PC-3 (cell line): ENCODE measurements around the gene PHRF1. TPM values are rescaled to one million over a fixed set of nuclear protein-coding genes. Genes with fewer than 3 reads are reported as not detected.

Experiments
- ATAC-seq: fragments of 200-7000 bp; cut with Tn5 transposase; 2 replicates; pipeline ENCODE4 v1.9.1; 2020; ENCODE audit warnings: mild to moderate bottlenecking, moderate library complexity
- BruUV-seq: library from RNA; stranded (reverse); fragments of 400-500 nt; replicated peaks from 2 replicates; lab custom pipeline; 2021; lab: Mats Ljungman, UMichigan
- CTCF ChIA-PET: fragments of 300-600 bp; sonication (Branson Sonifier 250); formaldehyde crosslinking; loops from one replicate; lab custom pipeline; 2022; ENCODE audit warnings: antibody characterized with exemption; lab: Charles Lee
- POLR2A ChIA-PET: fragments of 300-600 bp; sonication (Branson Sonifier 250); formaldehyde crosslinking; loops from one replicate; lab custom pipeline; 2022; ENCODE audit warnings: antibody characterized with exemption; ENCODE audit not compliant: unreplicated experiment; lab: Charles Lee
- DNase-seq: peaks from one replicate; pipeline ENCODE4 v3.0.0-alpha.2; 2015
- H2AFZ ChIP-seq: fragments of 300-600 bp; sonication (generic); 2 replicates; pipeline ENCODE4 v1.6.0; 2016; ENCODE audit warnings: antibody characterized with exemption, low read length
- H3F3A ChIP-seq: fragments of 300-600 bp; sonication (generic); one replicate; pipeline ENCODE4 v1.6.0; 2017; ENCODE audit warnings: antibody characterized with exemption, low read length, control low read depth, mild to moderate bottlenecking; ENCODE audit not compliant: unreplicated experiment
- H3K27ac ChIP-seq: fragments of 300-600 bp; sonication (generic); 2 replicates; pipeline ENCODE4 v1.5.1; 2016; ENCODE audit warnings: mild to moderate bottlenecking, low read length
- H3K27me3 ChIP-seq: fragments of 300-600 bp; sonication (generic); 2 replicates; pipeline ENCODE4 v1.6.1; 2016; ENCODE audit warnings: low read length, mixed read lengths
- H3K36me3 ChIP-seq: fragments of 300-600 bp; sonication (generic); 2 replicates; pipeline ENCODE4 v1.6.1; 2016; ENCODE audit warnings: low read depth, mixed run types, low read length, mixed read lengths
- H3K4me1 ChIP-seq: fragments of 300-600 bp; sonication (generic); 2 replicates; pipeline ENCODE4 v1.5.1; 2016; ENCODE audit warnings: low read length; ENCODE audit not compliant: insufficient read depth
- H3K4me2 ChIP-seq: fragments of 300-600 bp; sonication (generic); 2 replicates; pipeline ENCODE4 v1.6.0; 2016; ENCODE audit warnings: low read length
- H3K4me3 ChIP-seq: fragments of 300-600 bp; sonication (generic); 2 replicates; pipeline ENCODE4 v1.5.1; 2016; ENCODE audit warnings: mild to moderate bottlenecking, low read length, mixed read lengths
- H3K79me2 ChIP-seq: fragments of 300-600 bp; sonication (generic); 2 replicates; pipeline ENCODE4 v1.6.1; 2017; ENCODE audit warnings: low read length, mixed read lengths
- H3K9ac ChIP-seq: fragments of 300-600 bp; sonication (generic); 2 replicates; pipeline ENCODE4 v1.6.0; 2016; ENCODE audit warnings: mild to moderate bottlenecking, low read length
- H3K9me2 ChIP-seq: fragments of 300-600 bp; sonication (generic); replicated peaks from 2 replicates; pipeline ENCODE4 v1.6.1; 2016; ENCODE audit warnings: mixed run types, low read length, mixed read lengths
- H3K9me3 ChIP-seq: fragments of 300-600 bp; sonication (generic); 2 replicates; pipeline ENCODE4 v1.6.1; 2016; ENCODE audit warnings: low read length, mixed read lengths
- H4K20me1 ChIP-seq: fragments of 300-600 bp; sonication (generic); 2 replicates; pipeline ENCODE4 v1.6.1; 2016; ENCODE audit warnings: low read length, mixed read lengths
- EZH2 ChIP-seq: fragments of 300-600 bp; sonication (generic); IDR thresholded peaks from one replicate; pipeline ENCODE4 v1.6.1; 2017; ENCODE audit warnings: antibody characterized with exemption, mild to moderate bottlenecking, low read length; ENCODE audit not compliant: unreplicated experiment
- EZH2phosphoT487 ChIP-seq: fragments of 300-600 bp; sonication (generic); IDR thresholded peaks from 2 replicates; pipeline ENCODE4 v1.6.1; 2018; ENCODE audit warnings: mild to moderate bottlenecking, antibody characterized with exemption, low read length, borderline replicate concordance
- intact Hi-C: fragments of 100-400 bp; cut with micrococcal nuclease; formaldehyde crosslinking; loops from 2 replicates; pipeline ENCODE4 v1.9.0; 2023
- total RNA-seq: library from RNA; depleted of rRNA; stranded (reverse); fragments of >200 nt; gene quantifications from 2 replicates; pipeline ENCODE4 v1.2.3, GENCODE V29; 2014
- TF ChIP-seq, protein P1 (sequence below): fragments of 300-600 bp; sonication (generic); conservative IDR thresholded peaks from 2 replicates; pipeline ENCODE4 v1.5.1; 2017; ENCODE audit warnings: antibody characterized with exemption, low read depth, mild to moderate bottlenecking, low read length

The PHRF1 gene
- total RNA-seq, 1 experiment from 2014 or later, result 41.4 TPM

DNA sequence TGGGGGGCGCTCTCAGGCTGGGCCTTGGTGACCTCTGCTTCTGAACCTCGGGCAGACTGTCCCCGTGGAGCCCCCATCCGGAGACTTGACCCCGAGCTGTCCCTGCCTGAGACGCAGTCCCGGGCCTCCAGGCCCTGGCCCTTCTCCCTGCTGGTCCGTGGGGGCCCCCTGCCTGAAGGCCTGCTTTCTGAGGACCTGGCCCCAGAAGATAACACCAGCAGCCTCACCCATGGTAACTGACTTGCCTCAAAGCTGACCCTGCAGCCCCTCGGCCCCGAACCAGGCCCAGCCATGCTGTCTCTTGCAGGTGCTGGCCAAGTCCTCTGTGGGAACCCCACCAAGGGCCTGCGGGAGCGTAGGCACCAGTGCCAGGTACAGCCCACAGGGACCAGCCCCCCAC lies 24.7 kb upstream of the PHRF1 start:
- CTCF ChIA-PET, result no interaction called here

DNA sequence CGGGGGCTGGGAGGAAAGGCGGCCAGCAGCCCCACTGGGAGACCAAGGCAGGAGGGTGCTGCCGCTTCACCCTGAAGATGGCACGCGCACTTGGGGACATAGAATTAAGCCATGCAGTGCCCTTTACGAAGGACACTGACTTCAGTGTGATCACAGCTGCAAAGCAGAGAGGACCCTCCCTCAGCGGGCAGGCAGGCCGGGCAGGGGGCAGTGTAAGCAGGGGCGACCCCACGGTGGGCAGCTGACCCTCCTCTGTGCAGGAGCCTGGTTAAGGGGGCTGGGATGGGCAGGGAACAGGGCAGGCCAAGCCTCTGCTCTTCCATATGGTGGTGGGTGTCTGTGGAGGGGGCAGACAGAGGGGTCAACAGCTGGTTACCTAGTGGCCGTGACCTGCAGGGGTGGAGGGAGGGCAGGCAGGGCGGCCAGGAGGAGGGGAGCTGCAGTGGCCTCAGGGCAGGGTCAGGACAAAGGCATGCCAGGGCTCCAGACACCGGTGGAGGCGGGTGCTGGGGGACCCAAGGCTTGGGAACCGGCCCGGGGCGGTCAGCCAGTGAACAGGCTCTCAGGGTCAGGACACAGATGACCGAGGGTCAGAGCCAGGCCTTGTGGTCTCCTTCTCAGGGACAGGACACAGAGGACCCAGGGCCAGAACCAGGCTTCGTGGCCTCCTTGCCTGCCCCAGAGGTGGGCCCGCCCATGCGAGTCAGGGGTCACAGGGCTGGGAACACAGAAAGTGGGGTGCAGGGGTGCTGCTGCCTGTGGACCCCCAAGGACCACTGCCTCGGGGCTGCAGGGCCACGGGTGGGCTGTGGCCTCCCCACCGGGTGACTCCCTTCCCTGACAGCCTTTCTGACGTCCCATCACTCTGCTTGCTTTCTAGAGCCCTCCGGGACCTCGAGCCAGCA lies 22.9 kb upstream of the PHRF1 start:
- no peaks in the 10 kb centered on the region for H3K9me2 ChIP-seq
- ATAC-seq, result no peak
- CTCF ChIA-PET, result no interaction called here

More for the DNA sequence above, 24.7 kb upstream of the PHRF1 start:
- no peak overlapping the region for H3K4me2 ChIP-seq
- no peak overlapping the region for H3K9ac ChIP-seq
- H3K9me3 ChIP-seq, result no peaks in the 10 kb centered on the region
- H2AFZ ChIP-seq, result no peak overlapping the region
- no peaks in the 10 kb centered on the region for H3K79me2 ChIP-seq
- intact Hi-C loops, result no loop called here
- no TSS peak for BruUV-seq
- no peaks in the 10 kb centered on the region for H3K4me1 ChIP-seq
- peaks cover 6% of the 10 kb centered on the region; the same call in 1 of the 2 replicates for H3K27me3 ChIP-seq
- H3F3A ChIP-seq, result no peaks in the 10 kb centered on the region
- H3K4me3 ChIP-seq, result no peak overlapping the region
- ATAC-seq (no peak), DNase-seq (no peak)
- POLR2A ChIA-PET, result no interaction called here
- H3K9me2 ChIP-seq, result no peaks in the 10 kb centered on the region
- TF ChIP-seq EZH2 (no peak), EZH2phosphoT487 (no peak)
- TF ChIP-seq, protein P1, sequence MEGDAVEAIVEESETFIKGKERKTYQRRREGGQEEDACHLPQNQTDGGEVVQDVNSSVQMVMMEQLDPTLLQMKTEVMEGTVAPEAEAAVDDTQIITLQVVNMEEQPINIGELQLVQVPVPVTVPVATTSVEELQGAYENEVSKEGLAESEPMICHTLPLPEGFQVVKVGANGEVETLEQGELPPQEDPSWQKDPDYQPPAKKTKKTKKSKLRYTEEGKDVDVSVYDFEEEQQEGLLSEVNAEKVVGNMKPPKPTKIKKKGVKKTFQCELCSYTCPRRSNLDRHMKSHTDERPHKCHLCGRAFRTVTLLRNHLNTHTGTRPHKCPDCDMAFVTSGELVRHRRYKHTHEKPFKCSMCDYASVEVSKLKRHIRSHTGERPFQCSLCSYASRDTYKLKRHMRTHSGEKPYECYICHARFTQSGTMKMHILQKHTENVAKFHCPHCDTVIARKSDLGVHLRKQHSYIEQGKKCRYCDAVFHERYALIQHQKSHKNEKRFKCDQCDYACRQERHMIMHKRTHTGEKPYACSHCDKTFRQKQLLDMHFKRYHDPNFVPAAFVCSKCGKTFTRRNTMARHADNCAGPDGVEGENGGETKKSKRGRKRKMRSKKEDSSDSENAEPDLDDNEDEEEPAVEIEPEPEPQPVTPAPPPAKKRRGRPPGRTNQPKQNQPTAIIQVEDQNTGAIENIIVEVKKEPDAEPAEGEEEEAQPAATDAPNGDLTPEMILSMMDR, result no peak
- H3K36me3 ChIP-seq, result no peaks in the 10 kb centered on the region
- no peak overlapping the region for H3K27ac ChIP-seq
- H4K20me1 ChIP-seq, result no peaks in the 10 kb centered on the region

More for the DNA sequence above, 22.9 kb upstream of the PHRF1 start:
- no peaks in the 10 kb centered on the region for H3K79me2 ChIP-seq
- no peak for TF ChIP-seq EZH2
- no peak for TF ChIP-seq EZH2phosphoT487
- TF ChIP-seq, protein P1, result no peak
- no peak overlapping the region for H3K27ac ChIP-seq
- H3K9ac ChIP-seq, result no peak overlapping the region
- no peaks in the 10 kb centered on the region for H4K20me1 ChIP-seq
- no peak overlapping the region for H3K4me3 ChIP-seq
- H3K9me3 ChIP-seq, result no peaks in the 10 kb centered on the region
- no peaks in the 10 kb centered on the region for H3K4me1 ChIP-seq
- intact Hi-C loops, result no loop called here
- no TSS peak for BruUV-seq
- H3K4me2 ChIP-seq, result no peak overlapping the region
- H3F3A ChIP-seq, result no peaks in the 10 kb centered on the region
- peaks cover 6% of the 10 kb centered on the region; the same call in 1 of the 2 replicates for H3K27me3 ChIP-seq
- no peaks in the 10 kb centered on the region for H3K36me3 ChIP-seq
- DNase-seq, result no peak
- H2AFZ ChIP-seq, result no peak overlapping the region
- POLR2A ChIA-PET, result no interaction called here
